ENCODE results near the gene CAMSAP3. TPM values are rescaled to one million over a fixed set of nuclear protein-coding genes. Genes with fewer than 3 reads are reported as not detected.

CAMSAP3 gene
- total RNA-seq (2022) (6.7 and 9.1 TPM in 2 replicates), Bru-seq, nascent RNA (percentile 31 among the genes with signal in this experiment), BruChase-seq, experiment 1, labeled RNA remaining after a 6-hour chase (percentile 40 among the genes with signal in this experiment), BruChase-seq, experiment 2, labeled RNA remaining after a 2-hour chase (percentile 39 among the genes with signal in this experiment)
- long read RNA-seq, transcript CAMSAP3-201 (17 exons, 3,889 nt): major isoform, 6 of 15 reads
- long read RNA-seq, partial matches to known transcripts: 5 of 15 reads
- long read RNA-seq, other reads (novel, unspliced or antisense): 4 of 15 reads

DNA sequence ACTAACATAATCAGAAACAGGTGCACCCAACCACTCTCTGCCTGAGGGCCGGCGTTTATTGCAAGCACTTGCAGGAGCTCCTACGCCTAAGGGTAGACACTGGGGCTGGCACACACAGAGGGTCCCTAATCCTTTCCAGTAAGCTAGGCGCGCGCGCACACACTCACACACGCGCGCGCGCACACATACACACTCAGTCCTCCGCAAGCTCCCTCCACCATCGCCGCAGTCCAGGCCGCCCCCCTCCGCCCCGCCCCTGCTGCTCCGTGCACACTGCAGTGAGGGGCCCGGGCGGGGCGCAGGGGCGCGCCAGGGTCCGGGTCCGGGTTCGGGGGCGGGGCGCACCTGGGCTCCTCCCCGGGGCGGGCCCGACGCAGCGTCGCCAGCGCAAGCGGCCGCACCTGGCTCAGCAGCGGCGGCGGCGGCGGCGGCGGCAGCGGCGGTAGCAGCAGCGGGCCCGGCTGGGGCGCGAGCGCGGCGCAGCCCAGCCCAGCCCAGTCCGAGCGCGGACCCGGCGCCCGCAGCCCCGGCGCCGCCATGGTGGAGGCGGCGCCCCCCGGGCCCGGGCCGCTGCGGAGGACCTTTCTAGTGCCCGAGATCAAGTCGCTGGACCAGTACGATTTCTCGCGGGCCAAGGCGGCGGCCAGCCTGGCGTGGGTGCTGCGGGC, at the start of gene CAMSAP3:
CAMSAP3 (plus strand) TSS at position 398 of the 668 bp plus-strand sequence; CDS start at position 538, 140 bp downstream.
- CTCF ChIA-PET: interaction anchor here (0.9 to 4.1 kb wide), 3 partner anchors 23 to 85 kb away, joined by 3 to 35 read pairs (median 5); partner anchors contain the start of gene TRAPPC5

DNA sequence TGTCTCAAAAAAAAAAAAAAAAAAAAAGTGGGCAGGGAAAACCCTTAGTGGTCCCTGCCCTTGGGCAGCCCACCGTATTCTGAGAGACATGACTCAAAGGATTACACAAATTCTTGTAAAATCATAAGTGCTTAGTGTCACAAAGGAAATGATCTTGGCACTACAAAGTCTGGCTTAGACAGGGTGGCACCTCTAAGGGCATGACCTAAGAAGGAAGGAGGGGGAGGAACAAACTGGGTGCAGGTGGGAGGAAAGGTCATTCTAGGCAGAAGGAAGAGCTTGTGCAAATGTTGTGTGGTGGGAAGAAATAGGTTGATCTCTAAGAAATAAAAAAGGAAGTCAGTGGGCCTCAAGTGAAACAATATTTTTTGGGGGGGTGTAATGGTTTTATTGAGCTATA, 49.8 kb upstream of the CAMSAP3 start:
- BruUV-seq (replicated peaks): no TSS peak
- no peak for DNase-seq (ENCODE audit: unreplicated experiment)

More for the DNA sequence above, at the start of gene CAMSAP3:
- POLR2A ChIA-PET: interaction anchor here (2.8 kb wide), 1 partner anchor 27 kb away, joined by 18 read pairs; no protein-coding TSS in a partner anchor
- peak; percentile 36 for DNase-seq (ENCODE audit: unreplicated experiment)
- intact Hi-C loops (cut with micrococcal nuclease): no loop called here
- Mint-ChIP-seq H3K27me3 (ENCODE audit: insufficient read depth, unreplicated experiment) (no peaks in the 10 kb centered on the region), H3K4me1 (ENCODE audit: insufficient read depth, unreplicated experiment) (peaks cover 5% of the 10 kb centered on the region), H3K36me3 (ENCODE audit: insufficient read depth, unreplicated experiment) (no peaks in the 10 kb centered on the region), H3K27ac (ENCODE audit: low read depth, unreplicated experiment) (no peak within 1 kb of the TSS), H3K9me3 (ENCODE audit: unreplicated experiment) (no peaks in the 10 kb centered on the region), H3K4me3 (ENCODE audit: unreplicated experiment) (peak within 1 kb of the TSS; percentile 71)
- no peak for TF ChIP-seq CTCF (IDR thresholded peaks at IDR 0.05; ENCODE audit: unreplicated experiment)
- no TSS peak for BruUV-seq (replicated peaks)

DNA sequence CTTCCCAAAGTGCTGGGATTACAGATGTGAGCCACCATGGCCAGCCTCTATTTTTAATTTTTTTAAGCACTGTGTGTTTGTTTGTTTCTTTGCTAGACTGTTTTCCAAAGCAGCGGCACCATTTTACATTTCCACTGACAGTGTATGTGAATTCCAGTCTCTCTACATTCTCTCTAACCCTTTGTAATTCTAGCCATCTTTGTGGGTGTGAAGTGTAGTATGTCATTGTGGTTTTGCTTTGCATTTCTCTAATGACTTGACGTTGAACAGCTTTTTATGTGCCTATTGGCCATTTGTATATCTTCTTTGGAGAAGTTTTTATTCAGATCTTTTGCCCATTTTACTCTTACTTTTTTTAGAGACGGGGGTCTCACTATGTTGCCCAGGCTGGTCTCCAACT, 48.5 kb upstream of the CAMSAP3 start:
- Mint-ChIP-seq H3K4me3 (ENCODE audit: unreplicated experiment) (no peak overlapping the region), H3K27me3 (ENCODE audit: insufficient read depth, unreplicated experiment) (no peaks in the 10 kb centered on the region), H3K27ac (ENCODE audit: low read depth, unreplicated experiment) (no peak overlapping the region), H3K4me1 (ENCODE audit: insufficient read depth, unreplicated experiment) (no peaks in the 10 kb centered on the region), H3K9me3 (ENCODE audit: unreplicated experiment) (no peaks in the 10 kb centered on the region), H3K36me3 (ENCODE audit: insufficient read depth, unreplicated experiment) (peaks cover 31% of the 10 kb centered on the region)
- ChIA-PET POLR2A (no interaction called here), CTCF (interaction anchor here (0.6 kb wide), 1 partner anchor 174 kb away, joined by 3 read pairs; no protein-coding TSS in a partner anchor)
- no TSS peak for BruUV-seq (replicated peaks)
- DNase-seq (ENCODE audit: unreplicated experiment): no peak
- intact Hi-C loops (cut with micrococcal nuclease): no loop called here
- no peak for TF ChIP-seq CTCF (IDR thresholded peaks at IDR 0.05; ENCODE audit: unreplicated experiment)

More for the DNA sequence above, 49.8 kb upstream of the CAMSAP3 start:
- POLR2A ChIA-PET: interaction anchor here (0.6 kb wide), 1 partner anchor 36 kb away, joined by 3 read pairs; no protein-coding TSS in a partner anchor
- intact Hi-C loops (cut with micrococcal nuclease): no loop called here
- Mint-ChIP-seq H3K27me3 (ENCODE audit: insufficient read depth, unreplicated experiment) (no peaks in the 10 kb centered on the region), H3K9me3 (ENCODE audit: unreplicated experiment) (no peaks in the 10 kb centered on the region), H3K4me3 (ENCODE audit: unreplicated experiment) (no peak overlapping the region), H3K36me3 (ENCODE audit: insufficient read depth, unreplicated experiment) (peaks cover 31% of the 10 kb centered on the region), H3K27ac (ENCODE audit: low read depth, unreplicated experiment) (no peak overlapping the region), H3K4me1 (ENCODE audit: insufficient read depth, unreplicated experiment) (no peaks in the 10 kb centered on the region)
- TF ChIP-seq CTCF (IDR thresholded peaks at IDR 0.05; ENCODE audit: unreplicated experiment): no peak
- CTCF ChIA-PET: interaction anchor here (1.1 kb wide), 1 partner anchor 10 kb away, joined by 3 read pairs; no protein-coding TSS in a partner anchor

- no TSS peak for BruUV-seq (replicated peaks)
- ChIA-PET POLR2A (interaction anchor here (0.7 kb wide), 1 partner anchor 17 kb away, joined by 3 read pairs; no protein-coding TSS in a partner anchor), CTCF (no interaction called here)
- no peak for TF ChIP-seq CTCF (IDR thresholded peaks at IDR 0.05; ENCODE audit: unreplicated experiment)
- Mint-ChIP-seq H3K27ac (ENCODE audit: low read depth, unreplicated experiment) (no peak overlapping the region), H3K27me3 (ENCODE audit: insufficient read depth, unreplicated experiment) (no peaks in the 10 kb centered on the region), H3K36me3 (ENCODE audit: insufficient read depth, unreplicated experiment) (peaks cover 28% of the 10 kb centered on the region), H3K9me3 (ENCODE audit: unreplicated experiment) (no peaks in the 10 kb centered on the region), H3K4me1 (ENCODE audit: insufficient read depth, unreplicated experiment) (no peaks in the 10 kb centered on the region), H3K4me3 (ENCODE audit: unreplicated experiment) (no peak overlapping the region)
- DNase-seq (ENCODE audit: unreplicated experiment): no peak
- intact Hi-C loops (cut with micrococcal nuclease): no loop called here
Measured at GRCh38 chr19:7549429-7550148, 46.1 kb upstream of the CAMSAP3 start.
